Stimulated activated naive CD8-positive, alpha-beta T cell treated with anti-CD3 and anti-CD28 coated beads, Interleukin-15, Interleukin-2, amounts not matched to agents 100 ng/mL and 50 ng/mL, for 24 hours (primary cell): ENCODE measurements around the gene GFOD1.
A peak's percentile ranks its signal among the peaks of the same experiment; 100 is the strongest.
"Not testable (repeated sequence)": the region's sequence is repeated elsewhere in the genome, so short reads cannot be mapped to it uniquely, and the experiment has no call there.

Source experiments
- H3K27ac Mint-ChIP-seq: one replicate; pipeline ENCODE4 v1.8.0; 2021; ENCODE audit warnings: mild to moderate bottlenecking, mixed read lengths
- H3K27me3 Mint-ChIP-seq: one replicate; pipeline ENCODE4 v1.8.0; 2021; ENCODE audit warnings: mixed read lengths
- H3K36me3 Mint-ChIP-seq: one replicate; pipeline ENCODE4 v1.8.0; 2021; ENCODE audit warnings: low read depth, mixed read lengths
- H3K4me1 Mint-ChIP-seq: one replicate; pipeline ENCODE4 v1.8.0; 2021; ENCODE audit warnings: low read depth, mixed read lengths
- H3K4me3 Mint-ChIP-seq: one replicate; pipeline ENCODE4 v1.8.0; 2021; ENCODE audit warnings: mild to moderate bottlenecking, mixed read lengths
- H3K9me3 Mint-ChIP-seq: one replicate; pipeline ENCODE4 v1.8.0; 2021; ENCODE audit warnings: mixed read lengths

Gene GFOD1

DNA sequence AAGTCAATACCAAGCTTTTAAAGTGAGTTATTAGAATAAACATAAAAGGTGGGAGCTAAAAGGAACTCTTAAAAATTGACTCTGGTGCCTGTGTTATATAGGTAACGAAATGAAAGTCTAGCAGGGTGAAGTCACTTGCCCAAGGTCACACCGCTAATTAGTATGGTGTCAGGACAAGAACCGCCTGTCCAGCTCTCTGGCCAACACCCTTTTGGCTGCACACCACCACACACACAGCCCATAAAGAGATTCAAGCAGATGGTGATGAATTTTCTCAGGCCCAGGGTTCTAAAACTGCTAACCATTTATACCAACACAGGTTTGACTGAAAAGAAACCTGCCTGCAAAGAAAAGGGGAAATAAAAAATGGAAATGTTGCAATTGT lies 20.2 kb downstream of the GFOD1 start:
- H3K27me3 Mint-ChIP-seq = no peaks in the 10 kb centered on the region
- no peak overlapping the region for H3K4me3 Mint-ChIP-seq
- H3K4me1 Mint-ChIP-seq = peaks cover 84% of the 10 kb centered on the region
- H3K27ac Mint-ChIP-seq = peak overlapping the region; percentile 54
- H3K9me3 Mint-ChIP-seq = no peaks in the 10 kb centered on the region
- H3K36me3 Mint-ChIP-seq = peaks cover 41% of the 10 kb centered on the region

DNA sequence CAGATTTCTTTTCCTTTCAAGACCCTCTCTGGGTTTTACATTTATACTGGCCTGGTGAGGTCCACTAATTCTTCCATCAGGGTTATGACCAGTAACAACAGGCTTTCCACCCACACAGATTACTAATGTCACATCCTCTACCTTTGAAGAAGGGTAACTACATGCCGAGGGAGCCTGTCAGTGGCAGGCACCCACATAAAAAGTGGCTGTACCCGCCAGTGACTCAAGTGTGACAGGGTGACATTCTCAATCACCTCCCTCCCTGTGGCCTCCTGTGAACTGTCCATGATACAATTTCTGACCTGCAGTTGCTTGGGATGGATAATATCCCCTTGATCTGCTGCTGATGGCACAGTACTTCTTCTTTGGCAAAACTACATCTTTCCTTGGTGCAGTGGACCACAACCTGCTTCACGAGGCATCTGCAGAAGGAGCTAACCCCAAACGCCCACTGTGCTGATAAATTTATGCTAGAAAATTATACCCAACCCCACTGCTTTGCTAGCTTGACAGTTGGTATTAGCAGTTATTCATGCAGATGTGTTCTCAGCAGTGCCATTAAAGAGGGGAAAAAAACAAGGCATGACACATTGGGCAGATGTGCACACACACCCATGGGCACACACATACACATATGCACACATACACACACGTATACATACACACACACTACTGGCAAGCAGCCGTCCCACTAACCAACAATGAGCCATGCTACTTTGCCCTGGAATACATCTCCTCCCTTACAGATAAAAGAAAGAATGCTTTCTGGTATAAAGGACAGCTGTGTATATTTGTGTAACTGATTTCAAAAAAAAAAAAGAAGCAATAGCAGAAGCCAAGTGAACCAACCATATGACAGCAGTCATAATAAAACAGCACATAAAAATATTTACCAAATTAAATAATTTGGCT lies 20.8 kb downstream of the GFOD1 start:
- Mint-ChIP-seq H3K27ac (peak overlapping the region; percentile 89), H3K36me3 (peaks cover 39% of the 10 kb centered on the region), H3K4me1 (peaks cover 86% of the 10 kb centered on the region), H3K4me3 (peak overlapping the region; percentile 53), H3K9me3 (no peaks in the 10 kb centered on the region), H3K27me3 (no peaks in the 10 kb centered on the region)

DNA sequence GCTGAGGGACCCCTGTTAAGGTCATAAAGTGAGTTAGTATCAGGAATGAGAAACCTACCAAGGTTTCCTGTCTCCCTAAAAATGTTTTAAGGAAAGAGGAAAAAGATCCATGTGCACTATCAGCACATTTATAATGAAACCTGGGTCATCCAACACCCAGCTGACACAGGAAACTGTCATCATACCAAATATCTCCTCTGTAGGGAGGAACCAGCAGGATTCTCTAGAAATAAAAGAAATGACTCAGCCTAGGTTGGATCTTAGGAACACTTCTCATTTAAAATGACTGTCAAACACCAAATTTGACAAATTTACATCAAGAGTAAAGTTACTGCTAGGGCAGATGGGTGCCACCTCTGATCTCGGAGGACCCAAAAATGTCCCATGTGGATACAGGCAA lies 21.7 kb downstream of the GFOD1 start:
- H3K36me3 Mint-ChIP-seq = peaks cover 34% of the 10 kb centered on the region
- peak overlapping the region; percentile 89 for H3K27ac Mint-ChIP-seq
- peaks cover 87% of the 10 kb centered on the region for H3K4me1 Mint-ChIP-seq
- H3K27me3 Mint-ChIP-seq = no peaks in the 10 kb centered on the region
- no peaks in the 10 kb centered on the region for H3K9me3 Mint-ChIP-seq
- H3K4me3 Mint-ChIP-seq = peak overlapping the region; percentile 53

DNA sequence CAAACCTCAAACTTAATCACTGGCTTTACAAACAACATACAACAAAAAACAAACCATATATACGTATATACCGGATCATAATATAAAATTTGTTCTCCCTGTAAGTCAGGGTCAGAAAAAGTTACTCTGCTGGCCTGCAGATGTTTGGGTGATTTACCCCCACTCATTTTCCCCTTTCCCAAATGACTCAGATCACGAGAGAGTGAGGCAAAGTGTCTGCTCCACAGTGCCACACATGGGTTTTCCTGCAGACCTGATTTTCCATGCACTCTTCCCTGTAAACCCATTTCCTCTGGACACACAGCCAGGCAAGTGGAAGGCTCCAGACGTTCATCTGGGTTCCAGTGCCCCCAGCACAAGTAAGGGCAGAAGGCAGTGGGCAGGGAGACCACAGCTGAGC lies 23.5 kb downstream of the GFOD1 start:
- H3K36me3 Mint-ChIP-seq = peaks cover 20% of the 10 kb centered on the region
- H3K4me3 Mint-ChIP-seq = no peak overlapping the region
- no peaks in the 10 kb centered on the region for H3K27me3 Mint-ChIP-seq
- H3K27ac Mint-ChIP-seq = no peak overlapping the region
- H3K9me3 Mint-ChIP-seq = no peaks in the 10 kb centered on the region
- peaks cover 84% of the 10 kb centered on the region for H3K4me1 Mint-ChIP-seq

DNA sequence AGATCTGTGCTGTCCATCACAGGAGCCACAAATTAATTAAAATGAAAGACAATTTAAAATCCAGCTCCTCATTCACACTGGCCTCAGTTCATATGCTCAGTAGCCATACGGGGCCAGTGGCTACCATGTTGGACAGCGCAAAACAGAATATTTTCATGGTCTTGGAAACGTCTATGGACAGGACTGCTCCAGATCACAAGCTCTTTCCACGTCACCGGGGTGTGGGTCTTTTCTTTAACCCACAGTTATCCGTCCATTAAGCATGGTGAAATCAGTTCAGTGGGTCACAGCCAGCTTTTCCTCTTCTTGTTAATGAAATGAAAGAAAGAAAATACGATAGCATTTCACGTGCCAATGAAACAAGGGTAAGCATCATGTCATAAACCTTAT lies 24.1 kb downstream of the GFOD1 start:
- Mint-ChIP-seq H3K9me3 (no peaks in the 10 kb centered on the region), H3K27ac (no peak overlapping the region), H3K4me1 (peaks cover 90% of the 10 kb centered on the region), H3K4me3 (no peak overlapping the region), H3K27me3 (no peaks in the 10 kb centered on the region), H3K36me3 (peaks cover 15% of the 10 kb centered on the region)

DNA sequence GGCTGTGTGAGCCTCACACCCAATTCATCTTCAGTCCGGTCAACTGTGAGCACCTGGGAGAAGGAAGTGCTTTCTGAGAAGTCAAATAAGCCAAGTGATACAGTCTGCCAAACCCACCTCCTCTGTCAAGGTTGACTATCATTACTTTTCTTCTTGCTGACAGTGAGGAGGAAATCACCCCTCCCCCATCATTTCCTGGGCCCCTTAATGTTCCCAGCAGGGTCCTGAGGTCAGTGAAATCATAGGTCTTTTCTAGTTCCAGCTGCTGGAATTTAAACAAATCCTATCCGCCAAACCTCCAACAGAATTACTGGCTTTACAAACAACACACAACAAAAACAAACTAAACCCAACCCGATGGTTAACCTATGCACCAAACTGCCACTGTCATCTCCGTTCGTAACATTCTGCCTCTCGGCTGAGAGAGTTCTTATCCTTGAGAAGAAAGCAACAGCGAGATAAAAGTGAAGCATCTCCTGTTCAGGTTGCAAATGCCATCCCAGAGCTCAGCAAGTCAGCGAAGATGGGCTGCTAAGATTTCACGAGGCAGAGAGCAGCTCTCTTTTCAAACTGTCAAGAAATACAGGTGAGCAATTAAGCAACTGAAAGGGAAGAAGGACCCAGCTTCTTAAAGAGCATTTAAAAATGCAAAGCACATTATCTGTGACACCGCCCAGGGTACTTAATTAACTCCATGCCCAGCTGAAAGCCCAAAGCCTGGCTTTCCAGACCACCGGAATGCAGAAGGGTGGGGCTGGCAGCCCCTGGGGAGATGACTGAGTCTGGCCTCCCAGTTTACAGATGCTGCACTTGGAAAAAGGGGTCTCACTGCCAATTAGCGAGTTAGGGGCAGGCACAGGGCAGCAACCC lies 24.7 kb downstream of the GFOD1 start:
- Mint-ChIP-seq H3K9me3 (no peaks in the 10 kb centered on the region), H3K27me3 (no peaks in the 10 kb centered on the region), H3K4me1 (peaks cover 95% of the 10 kb centered on the region), H3K27ac (peak overlapping the region; percentile 49), H3K36me3 (peaks cover 15% of the 10 kb centered on the region), H3K4me3 (peak overlapping the region; percentile 59)

DNA sequence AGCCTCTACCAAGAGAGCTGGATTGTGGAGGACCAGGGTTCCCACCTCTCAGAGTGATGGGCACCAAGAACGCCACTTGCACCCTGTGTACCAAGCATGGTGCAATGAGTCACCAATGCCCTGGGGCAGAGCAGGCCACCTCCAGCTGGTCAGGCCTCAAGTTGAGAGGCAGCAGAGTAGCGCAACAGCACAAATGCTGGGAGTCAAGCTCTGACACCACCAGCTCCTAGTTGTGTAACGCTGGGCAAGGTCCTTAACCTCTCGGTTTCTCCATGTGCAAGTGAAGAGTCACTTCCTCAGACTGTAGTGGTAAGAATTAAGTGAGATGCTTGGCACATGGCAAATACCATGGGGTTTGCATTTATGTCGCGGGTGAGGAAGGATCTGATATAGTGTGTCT lies 25.6 kb downstream of the GFOD1 start:
- H3K27ac Mint-ChIP-seq = peak overlapping the region; percentile 51
- H3K27me3 Mint-ChIP-seq = no peaks in the 10 kb centered on the region
- H3K9me3 Mint-ChIP-seq = no peaks in the 10 kb centered on the region
- peaks cover 95% of the 10 kb centered on the region for H3K4me1 Mint-ChIP-seq
- H3K36me3 Mint-ChIP-seq = peaks cover 15% of the 10 kb centered on the region
- peak overlapping the region; percentile 47 for H3K4me3 Mint-ChIP-seq

DNA sequence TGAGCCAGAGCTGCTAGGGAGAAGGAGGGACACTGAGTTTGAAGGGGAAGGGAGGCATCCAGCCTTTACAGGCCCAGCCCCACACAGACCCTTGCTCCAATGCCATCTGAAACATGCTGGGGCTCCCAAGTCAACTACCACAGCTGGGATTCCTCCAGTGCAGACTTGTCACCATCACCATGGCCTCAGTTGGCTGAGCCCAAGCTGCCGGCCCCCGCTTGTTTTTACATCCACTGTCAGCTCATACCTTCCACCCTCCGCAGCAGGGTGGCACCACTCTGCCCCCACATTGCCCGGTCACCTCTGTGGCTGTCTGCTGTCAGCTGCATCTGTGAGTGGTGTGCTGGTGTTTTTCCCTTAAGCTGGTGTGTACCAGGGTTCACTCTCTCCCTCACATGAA lies 26.1 kb downstream of the GFOD1 start:
- Mint-ChIP-seq H3K27me3 (no peaks in the 10 kb centered on the region), H3K36me3 (peaks cover 11% of the 10 kb centered on the region), H3K27ac (no peak overlapping the region), H3K4me3 (no peak overlapping the region), H3K4me1 (peaks cover 95% of the 10 kb centered on the region), H3K9me3 (no peaks in the 10 kb centered on the region)

DNA sequence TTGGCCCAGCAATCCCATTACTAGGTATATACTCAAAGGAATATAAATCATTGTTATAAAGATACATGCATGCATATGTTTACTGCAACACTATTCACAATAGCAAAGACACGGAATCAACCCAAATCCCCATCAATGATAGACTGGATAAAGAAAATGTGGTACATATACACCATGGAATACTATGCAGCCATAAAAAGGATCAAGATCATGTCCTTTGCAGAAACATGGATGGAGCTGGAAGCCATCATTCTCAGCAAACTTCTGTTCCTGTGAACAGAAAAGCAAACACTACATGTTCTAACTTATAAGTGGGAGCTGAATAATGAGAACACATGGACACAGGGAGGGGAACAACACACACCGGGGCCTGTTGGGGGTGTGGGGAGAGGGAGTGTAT lies 27.1 kb downstream of the GFOD1 start:
- not testable (repeated sequence) for H3K27me3 Mint-ChIP-seq, H3K9me3 Mint-ChIP-seq, H3K4me3 Mint-ChIP-seq, H3K27ac Mint-ChIP-seq
- Mint-ChIP-seq H3K4me1 (peaks cover 95% of the 10 kb centered on the region), H3K36me3 (peaks cover 11% of the 10 kb centered on the region)

DNA sequence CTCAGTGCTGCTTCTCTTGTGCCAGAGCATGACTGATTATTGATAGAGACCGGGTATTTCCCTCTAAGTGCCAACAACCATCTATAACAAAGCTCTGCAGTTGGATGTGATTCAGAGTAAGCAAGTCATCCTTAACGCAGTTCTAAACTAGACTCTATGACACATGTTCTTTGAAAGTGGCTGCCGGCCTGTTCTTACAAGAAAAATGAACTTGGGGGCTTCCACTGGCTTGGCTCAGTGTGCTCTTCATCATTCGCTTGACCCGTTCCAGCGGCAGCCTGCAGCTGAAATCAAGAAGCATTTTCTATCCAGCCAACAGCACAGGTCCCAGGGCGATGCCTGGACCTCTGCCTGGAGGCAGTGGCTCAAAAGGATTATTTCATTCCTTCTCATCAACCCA lies 29.8 kb downstream of the GFOD1 start:
- peaks cover 19% of the 10 kb centered on the region for H3K36me3 Mint-ChIP-seq
- H3K27ac Mint-ChIP-seq = no peak overlapping the region
- H3K9me3 Mint-ChIP-seq = no peaks in the 10 kb centered on the region
- H3K4me3 Mint-ChIP-seq = no peak overlapping the region
- H3K27me3 Mint-ChIP-seq = no peaks in the 10 kb centered on the region
- H3K4me1 Mint-ChIP-seq = peaks cover 97% of the 10 kb centered on the region

DNA sequence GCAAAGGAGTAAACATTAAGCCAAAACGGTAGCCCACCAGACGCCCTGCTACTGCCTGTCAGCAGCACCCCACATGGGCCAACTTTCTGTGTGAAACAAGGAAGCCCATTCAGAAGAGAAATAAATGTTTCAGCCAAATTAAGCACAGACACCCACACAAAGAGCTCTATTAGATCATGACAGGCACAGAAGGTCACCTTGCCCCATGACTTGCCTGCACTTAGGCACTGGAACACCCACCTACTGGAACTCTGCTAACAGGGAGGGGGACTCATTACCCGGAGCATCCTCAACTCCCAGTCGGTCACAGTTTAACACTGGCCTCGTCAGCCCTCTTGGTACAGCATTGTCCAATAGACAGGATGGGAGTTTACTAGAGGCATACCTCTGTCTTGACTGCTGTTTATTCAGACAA lies 31.8 kb downstream of the GFOD1 start:
- no peaks in the 10 kb centered on the region for H3K27me3 Mint-ChIP-seq
- peaks cover 34% of the 10 kb centered on the region for H3K36me3 Mint-ChIP-seq
- H3K27ac Mint-ChIP-seq = peak overlapping the region; percentile 100
- H3K9me3 Mint-ChIP-seq = no peaks in the 10 kb centered on the region
- peaks cover 78% of the 10 kb centered on the region for H3K4me1 Mint-ChIP-seq
- H3K4me3 Mint-ChIP-seq = peak overlapping the region; percentile 76

DNA sequence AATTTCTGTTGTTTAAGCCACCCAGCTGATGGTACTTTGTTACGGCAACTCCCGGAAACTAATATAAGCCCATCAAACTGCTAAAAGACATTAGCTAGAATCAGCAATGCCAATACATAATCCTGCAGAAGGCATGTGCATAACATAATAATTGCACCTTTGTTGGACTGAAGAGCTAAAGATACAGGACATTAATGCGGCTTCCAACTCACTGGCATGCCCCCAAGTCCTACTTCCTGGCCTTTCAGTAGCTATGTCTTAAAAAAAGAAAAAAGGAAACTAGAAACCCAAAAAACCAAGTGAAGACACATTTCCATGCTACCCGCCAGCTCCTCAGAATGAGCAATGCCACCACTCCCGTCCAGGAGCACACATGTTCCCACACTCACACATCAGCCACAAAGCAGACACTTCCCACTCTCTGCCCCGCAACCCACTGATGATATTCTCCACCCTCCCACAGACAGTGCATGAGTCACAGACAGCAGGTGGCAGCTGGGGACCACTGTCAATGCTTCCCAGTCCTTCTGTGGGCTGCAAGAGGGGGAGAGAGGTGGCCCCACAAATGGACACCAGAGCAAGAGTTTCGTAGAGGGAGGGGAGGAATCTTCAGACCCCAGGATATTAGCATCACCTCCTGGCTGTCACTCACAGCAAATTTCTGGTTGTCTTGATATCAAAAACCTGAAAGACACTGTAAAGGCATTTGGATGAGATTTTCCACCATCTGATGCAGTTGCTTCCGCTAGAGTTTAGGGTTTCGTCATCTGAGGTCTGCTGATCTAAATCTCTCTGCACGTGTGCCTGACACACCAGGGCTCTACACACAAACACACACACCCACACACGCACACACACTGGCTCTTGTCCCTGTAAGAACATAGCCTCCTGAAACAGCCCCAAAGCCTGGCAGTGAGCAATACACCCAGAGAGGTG lies 32.8 kb downstream of the GFOD1 start:
- Mint-ChIP-seq H3K27me3 (no peaks in the 10 kb centered on the region), H3K4me3 (peak overlapping the region; percentile 76), H3K4me1 (peaks cover 70% of the 10 kb centered on the region), H3K9me3 (no peaks in the 10 kb centered on the region), H3K36me3 (peaks cover 40% of the 10 kb centered on the region), H3K27ac (peak overlapping the region; percentile 100)

DNA sequence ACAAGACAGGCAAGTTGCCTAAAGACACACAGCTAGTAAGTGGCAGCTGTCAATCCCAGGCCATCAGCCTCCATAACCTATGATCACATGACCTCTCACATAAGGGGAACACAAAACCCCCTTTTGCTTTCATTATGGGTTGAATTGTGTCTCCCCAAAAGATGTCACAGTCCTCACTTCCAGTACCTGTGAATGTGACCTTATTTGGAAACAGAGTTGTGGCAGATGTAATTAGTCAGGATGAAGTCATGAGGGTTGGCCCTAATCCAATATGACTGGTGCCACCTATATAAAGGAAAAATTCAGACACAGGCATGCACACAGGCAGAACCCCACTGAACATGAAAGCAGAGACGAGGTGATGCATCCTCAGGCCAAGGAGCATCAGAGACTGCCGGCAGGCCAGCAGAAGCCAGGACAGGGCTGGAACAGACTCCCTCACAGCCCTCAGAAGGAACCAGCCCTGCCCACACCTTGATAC lies 33.6 kb downstream of the GFOD1 start:
- Mint-ChIP-seq H3K27me3 (no peaks in the 10 kb centered on the region), H3K4me1 (peaks cover 68% of the 10 kb centered on the region), H3K4me3 (peak overlapping the region; percentile 76), H3K27ac (peak overlapping the region; percentile 100), H3K36me3 (peaks cover 46% of the 10 kb centered on the region), H3K9me3 (peaks cover 4% of the 10 kb centered on the region)

DNA sequence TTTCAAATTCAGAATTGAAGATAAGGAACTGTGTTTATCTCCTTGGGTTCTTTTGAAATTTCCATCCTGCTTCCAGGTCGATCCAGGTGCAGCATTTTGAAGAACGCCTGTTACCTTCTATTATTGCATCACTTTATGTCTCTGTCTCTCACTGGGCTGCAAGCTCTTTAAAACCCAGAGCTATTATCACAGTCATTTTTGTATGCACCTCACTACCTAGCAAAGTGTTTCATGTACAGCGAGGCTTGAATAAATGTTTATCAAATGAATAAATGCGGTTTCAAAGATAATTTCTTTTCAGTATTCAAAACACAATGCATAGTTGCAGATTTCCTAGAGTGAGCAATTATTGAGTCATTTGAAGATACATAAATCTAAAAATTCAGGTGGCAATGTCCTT lies 34.2 kb downstream of the GFOD1 start:
- peaks cover 48% of the 10 kb centered on the region for H3K36me3 Mint-ChIP-seq
- H3K9me3 Mint-ChIP-seq = peaks cover 4% of the 10 kb centered on the region
- H3K4me3 Mint-ChIP-seq = no peak overlapping the region
- peaks cover 68% of the 10 kb centered on the region for H3K4me1 Mint-ChIP-seq
- H3K27me3 Mint-ChIP-seq = no peaks in the 10 kb centered on the region
- peak overlapping the region; percentile 26 for H3K27ac Mint-ChIP-seq
